ENCODE results near the gene NCAPD2. TPM values are rescaled to one million over a fixed set of nuclear protein-coding genes. Genes with fewer than 3 reads are reported as not detected.
A peak's percentile ranks its signal among the peaks of the same experiment; 100 is the strongest.

Gene NCAPD2
- polyA plus RNA-seq, 1 donor (not counting 4 experiments of a cell fraction or from before 2014, with no cell fraction given), result 33.7 TPM

DNA sequence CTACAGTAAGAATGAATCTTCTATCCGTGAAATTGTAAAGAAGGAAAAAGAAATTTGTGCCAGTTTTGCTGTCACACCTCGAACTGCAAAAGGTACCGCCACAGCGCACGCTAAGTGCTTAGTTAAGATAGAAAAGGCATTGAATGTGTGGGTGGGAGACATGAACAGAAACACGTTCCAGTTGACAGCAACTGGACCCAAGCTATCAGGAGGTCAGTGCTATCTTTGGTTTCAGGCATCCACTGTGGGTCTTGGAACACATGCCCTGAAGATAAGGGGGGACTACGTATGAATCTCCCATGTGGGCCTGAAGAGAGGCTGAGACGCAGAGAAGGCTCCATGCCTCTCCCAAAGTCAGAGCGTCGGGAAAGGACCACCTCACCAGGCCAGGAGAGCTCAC, 52.1 kb downstream of the NCAPD2 start:
- Histone ChIP-seq H3K9ac (ENCODE audit: control insufficient read depth, extremely low read depth, insufficient read depth, low read length) (no peak overlapping the region), H3K27me3 (ENCODE audit: control insufficient read depth, extremely low read depth, insufficient read depth, low read length) (no peaks in the 10 kb centered on the region), H3K4me2 (ENCODE audit: control insufficient read depth, extremely low read depth, insufficient read depth, low read depth, low read length) (no peak overlapping the region), H3K27ac (ENCODE audit: control insufficient read depth, insufficient read depth, low read length) (no peak overlapping the region), H4K20me1 (ENCODE audit: control insufficient read depth, extremely low read depth, insufficient read depth, low read length) (no peaks in the 10 kb centered on the region), H3K36me3 (ENCODE audit: control insufficient read depth in 2 of 2, extremely low read depth in 1 of 2, insufficient read depth in 2 of 2, low read length in 2 of 2) (peaks cover 0 to 6% of the 10 kb centered on the region in 2 experiments), H3K9me3 (ENCODE audit: control insufficient read depth, low read depth, low read length) (no peaks in the 10 kb centered on the region), H3K9me1 (ENCODE audit: control insufficient read depth, extremely low read depth, insufficient read depth, low read length) (no peaks in the 10 kb centered on the region), H2AFZ (ENCODE audit: control insufficient read depth, low read length) (no peak overlapping the region), H3K4me1 (ENCODE audit: control insufficient read depth, extremely low read depth, insufficient read depth, low read length) (peaks cover 29% of the 10 kb centered on the region), H3K79me2 (ENCODE audit: control insufficient read depth, insufficient read depth, low read length) (no peaks in the 10 kb centered on the region), H3K4me3 (ENCODE audit: control insufficient read depth in 2 of 3, extremely low read depth in 1 of 3, insufficient read depth in 2 of 3, low read depth in 1 of 3, low read length in 3 of 3) (no peak overlapping the region)
- FAIRE-seq (no peak), DNase-seq (ENCODE audit: low read depth, low spot score) (no peak)
- TF ChIP-seq EZH2 (IDR thresholded peaks at IDR 0.05; ENCODE audit: low read length), result no peak
- TF ChIP-seq, protein P1, sequence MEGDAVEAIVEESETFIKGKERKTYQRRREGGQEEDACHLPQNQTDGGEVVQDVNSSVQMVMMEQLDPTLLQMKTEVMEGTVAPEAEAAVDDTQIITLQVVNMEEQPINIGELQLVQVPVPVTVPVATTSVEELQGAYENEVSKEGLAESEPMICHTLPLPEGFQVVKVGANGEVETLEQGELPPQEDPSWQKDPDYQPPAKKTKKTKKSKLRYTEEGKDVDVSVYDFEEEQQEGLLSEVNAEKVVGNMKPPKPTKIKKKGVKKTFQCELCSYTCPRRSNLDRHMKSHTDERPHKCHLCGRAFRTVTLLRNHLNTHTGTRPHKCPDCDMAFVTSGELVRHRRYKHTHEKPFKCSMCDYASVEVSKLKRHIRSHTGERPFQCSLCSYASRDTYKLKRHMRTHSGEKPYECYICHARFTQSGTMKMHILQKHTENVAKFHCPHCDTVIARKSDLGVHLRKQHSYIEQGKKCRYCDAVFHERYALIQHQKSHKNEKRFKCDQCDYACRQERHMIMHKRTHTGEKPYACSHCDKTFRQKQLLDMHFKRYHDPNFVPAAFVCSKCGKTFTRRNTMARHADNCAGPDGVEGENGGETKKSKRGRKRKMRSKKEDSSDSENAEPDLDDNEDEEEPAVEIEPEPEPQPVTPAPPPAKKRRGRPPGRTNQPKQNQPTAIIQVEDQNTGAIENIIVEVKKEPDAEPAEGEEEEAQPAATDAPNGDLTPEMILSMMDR (optimal IDR thresholded peaks at IDR 0.05 in 1 of 3, IDR thresholded peaks at IDR 0.05 in 1 of 3, conservative IDR thresholded peaks at IDR 0.05 in 1 of 3; ENCODE audit: extremely low read depth in 1 of 3, insufficient read depth in 2 of 3, low read length in 3 of 3), result no peak
- dilution Hi-C loops (cut with MboI; ENCODE audit: extremely low pct_ligation_motif_present, low sequenced_read_pairs), result no loop called here

DNA sequence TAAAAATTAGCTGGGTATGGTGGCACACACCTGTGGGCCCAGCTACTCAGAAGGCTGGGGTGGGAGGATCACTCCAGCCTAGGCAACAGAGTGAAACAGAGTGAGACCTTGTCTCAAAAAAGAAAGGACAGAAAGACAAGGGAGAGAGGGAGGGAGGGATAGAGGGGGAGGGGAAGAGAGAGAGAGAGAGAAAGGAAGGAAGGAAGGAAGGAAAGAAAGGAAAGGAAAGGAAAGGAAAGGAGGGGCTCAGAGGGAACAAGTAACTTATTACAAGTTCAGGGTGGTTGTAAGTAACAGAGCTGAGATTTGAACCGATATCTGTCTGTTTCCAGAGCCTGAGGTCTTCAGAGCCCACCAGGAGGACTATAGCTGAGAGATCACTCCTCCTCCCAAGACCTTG, 53.7 kb downstream of the NCAPD2 start:
- Histone ChIP-seq H3K27ac (ENCODE audit: control insufficient read depth, insufficient read depth, low read length) (peak overlapping the region; percentile 51), H3K36me3 (ENCODE audit: control insufficient read depth in 2 of 2, extremely low read depth in 1 of 2, insufficient read depth in 2 of 2, low read length in 2 of 2) (peaks cover 0 to 6% of the 10 kb centered on the region in 2 experiments), H3K4me1 (ENCODE audit: control insufficient read depth, extremely low read depth, insufficient read depth, low read length) (peaks cover 42% of the 10 kb centered on the region), H2AFZ (ENCODE audit: control insufficient read depth, low read length) (peak overlapping the region; percentile 75), H3K9me3 (ENCODE audit: control insufficient read depth, low read depth, low read length) (no peaks in the 10 kb centered on the region), H3K4me2 (ENCODE audit: control insufficient read depth, extremely low read depth, insufficient read depth, low read depth, low read length) (peak overlapping the region; percentile 76), H3K27me3 (ENCODE audit: control insufficient read depth, extremely low read depth, insufficient read depth, low read length) (no peaks in the 10 kb centered on the region), H3K4me3 (ENCODE audit: control insufficient read depth in 2 of 3, extremely low read depth in 1 of 3, insufficient read depth in 2 of 3, low read depth in 1 of 3, low read length in 3 of 3) (peak overlapping the region; percentile 9 to 56 (median 18)), H3K9me1 (ENCODE audit: control insufficient read depth, extremely low read depth, insufficient read depth, low read length) (no peaks in the 10 kb centered on the region), H4K20me1 (ENCODE audit: control insufficient read depth, extremely low read depth, insufficient read depth, low read length) (no peaks in the 10 kb centered on the region), H3K9ac (ENCODE audit: control insufficient read depth, extremely low read depth, insufficient read depth, low read length) (peak overlapping the region; percentile 31), H3K79me2 (ENCODE audit: control insufficient read depth, insufficient read depth, low read length) (no peaks in the 10 kb centered on the region)
- FAIRE-seq (no peak), DNase-seq (ENCODE audit: low read depth, low spot score) (no peak)
- dilution Hi-C loops (cut with MboI; ENCODE audit: extremely low pct_ligation_motif_present, low sequenced_read_pairs), result no loop called here
- no peak for TF ChIP-seq EZH2 (IDR thresholded peaks at IDR 0.05; ENCODE audit: low read length)
- TF ChIP-seq, protein P1 (optimal IDR thresholded peaks at IDR 0.05 in 1 of 3, IDR thresholded peaks at IDR 0.05 in 1 of 3, conservative IDR thresholded peaks at IDR 0.05 in 1 of 3; ENCODE audit: extremely low read depth in 1 of 3, insufficient read depth in 2 of 3, low read length in 3 of 3), result no peak
